ENCODE results near the gene NTM.
"Not testable (repeated sequence)": the region's sequence is repeated elsewhere in the genome, so short reads cannot be mapped to it uniquely, and the experiment has no call there.

NTM gene

GRCh38 chr11:132307309-132308020 lies 937.0 kb downstream of the NTM start:
- no peak for DNase-seq

- DNase-seq: no peak
Observed at GRCh38 chr11:132310390-132311375, 940.3 kb downstream of the NTM start.

GRCh38 chr11:132311703-132312102 lies 941.3 kb downstream of the NTM start:
- no peak for DNase-seq

GRCh38 chr11:132312161-132312560 lies 941.7 kb downstream of the NTM start:
- no peak for DNase-seq

GRCh38 chr11:132312701-132313111 lies 942.3 kb downstream of the NTM start:
- no peak for DNase-seq

- DNase-seq: no peak
Observed at GRCh38 chr11:132314911-132315455, 944.6 kb downstream of the NTM start.

- DNase-seq: no peak
Observed at GRCh38 chr11:132315696-132316095, 945.3 kb downstream of the NTM start.

GRCh38 chr11:132318421-132319157 lies 948.2 kb downstream of the NTM start:
- DNase-seq: no peak

- DNase-seq: not testable (repeated sequence)
Observed at GRCh38 chr11:132319419-132319818, 949.0 kb downstream of the NTM start.

- DNase-seq: no peak
Observed at GRCh38 chr11:132330515-132330914, 960.1 kb downstream of the NTM start.

GRCh38 chr11:132332521-132332920 lies 962.1 kb downstream of the NTM start:
- DNase-seq: no peak

- DNase-seq: no peak
Observed at GRCh38 chr11:132334769-132335280, 964.4 kb downstream of the NTM start.

- DNase-seq: no peak
Observed at GRCh38 chr11:132335311-132335710, 964.9 kb downstream of the NTM start.

GRCh38 chr11:132336781-132337535 lies 966.5 kb downstream of the NTM start:
- no peak for DNase-seq

- DNase-seq: no peak
Observed at GRCh38 chr11:132337819-132338416, 967.5 kb downstream of the NTM start.

GRCh38 chr11:132342408-132342807 lies 972.0 kb downstream of the NTM start:
- DNase-seq: no peak

- DNase-seq: no peak
Observed at GRCh38 chr11:132343445-132344175, 973.2 kb downstream of the NTM start.

GRCh38 chr11:132346558-132347148 lies 976.2 kb downstream of the NTM start:
- no peak for DNase-seq

- no peak for DNase-seq
Observed at GRCh38 chr11:132347156-132348090, 977.0 kb downstream of the NTM start.
